ENCODE results near the gene ODF4. TPM values are rescaled to one million over a fixed set of nuclear protein-coding genes. Genes with fewer than 3 reads are reported as not detected.

ODF4 gene
- total and polyA plus RNA-seq, 4 donors = not detected

- H3K9me3 ChIP-seq (ENCODE audit: control insufficient read depth in 4 of 4, low read length in 3 of 4) = no peaks in the 10 kb centered on the region
- peaks cover 8 to 30% (median 27%) of the 10 kb centered on the region in 4 donors for H3K36me3 ChIP-seq (ENCODE audit: control insufficient read depth in 4 of 4, insufficient read depth in 3 of 4, low read depth in 1 of 4, low read length in 3 of 4)
- H3K9ac ChIP-seq (ENCODE audit: low read depth in 1 of 2, low read length in 2 of 2) = peak within 1 kb of the TSS; percentile 75 to 95
- H3K4me1 ChIP-seq (ENCODE audit: control insufficient read depth in 4 of 4, insufficient read depth in 4 of 4, low read length in 3 of 4) = peaks cover 13 to 41% (median 28%) of the 10 kb centered on the region in 4 donors
- H3K27me3 ChIP-seq (ENCODE audit: control insufficient read depth in 4 of 4, insufficient read depth in 4 of 4, low read length in 3 of 4) = no peaks in the 10 kb centered on the region
- under 1% methylated on average over 55 of the region's 55 CpGs for WGBS
- DNase-seq (ENCODE audit: low spot score) = peak; percentile 94
- H3K4me3 ChIP-seq (ENCODE audit: low read depth in 1 of 3, low read length in 3 of 3) = peak within 1 kb of the TSS; percentile 90 to 92 (median 92)
- TF ChIP-seq, protein P1, sequence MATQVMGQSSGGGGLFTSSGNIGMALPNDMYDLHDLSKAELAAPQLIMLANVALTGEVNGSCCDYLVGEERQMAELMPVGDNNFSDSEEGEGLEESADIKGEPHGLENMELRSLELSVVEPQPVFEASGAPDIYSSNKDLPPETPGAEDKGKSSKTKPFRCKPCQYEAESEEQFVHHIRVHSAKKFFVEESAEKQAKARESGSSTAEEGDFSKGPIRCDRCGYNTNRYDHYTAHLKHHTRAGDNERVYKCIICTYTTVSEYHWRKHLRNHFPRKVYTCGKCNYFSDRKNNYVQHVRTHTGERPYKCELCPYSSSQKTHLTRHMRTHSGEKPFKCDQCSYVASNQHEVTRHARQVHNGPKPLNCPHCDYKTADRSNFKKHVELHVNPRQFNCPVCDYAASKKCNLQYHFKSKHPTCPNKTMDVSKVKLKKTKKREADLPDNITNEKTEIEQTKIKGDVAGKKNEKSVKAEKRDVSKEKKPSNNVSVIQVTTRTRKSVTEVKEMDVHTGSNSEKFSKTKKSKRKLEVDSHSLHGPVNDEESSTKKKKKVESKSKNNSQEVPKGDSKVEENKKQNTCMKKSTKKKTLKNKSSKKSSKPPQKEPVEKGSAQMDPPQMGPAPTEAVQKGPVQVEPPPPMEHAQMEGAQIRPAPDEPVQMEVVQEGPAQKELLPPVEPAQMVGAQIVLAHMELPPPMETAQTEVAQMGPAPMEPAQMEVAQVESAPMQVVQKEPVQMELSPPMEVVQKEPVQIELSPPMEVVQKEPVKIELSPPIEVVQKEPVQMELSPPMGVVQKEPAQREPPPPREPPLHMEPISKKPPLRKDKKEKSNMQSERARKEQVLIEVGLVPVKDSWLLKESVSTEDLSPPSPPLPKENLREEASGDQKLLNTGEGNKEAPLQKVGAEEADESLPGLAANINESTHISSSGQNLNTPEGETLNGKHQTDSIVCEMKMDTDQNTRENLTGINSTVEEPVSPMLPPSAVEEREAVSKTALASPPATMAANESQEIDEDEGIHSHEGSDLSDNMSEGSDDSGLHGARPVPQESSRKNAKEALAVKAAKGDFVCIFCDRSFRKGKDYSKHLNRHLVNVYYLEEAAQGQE (IDR thresholded peaks at IDR 0.05) = peak; percentile 90
- TF ChIP-seq, protein P2, sequence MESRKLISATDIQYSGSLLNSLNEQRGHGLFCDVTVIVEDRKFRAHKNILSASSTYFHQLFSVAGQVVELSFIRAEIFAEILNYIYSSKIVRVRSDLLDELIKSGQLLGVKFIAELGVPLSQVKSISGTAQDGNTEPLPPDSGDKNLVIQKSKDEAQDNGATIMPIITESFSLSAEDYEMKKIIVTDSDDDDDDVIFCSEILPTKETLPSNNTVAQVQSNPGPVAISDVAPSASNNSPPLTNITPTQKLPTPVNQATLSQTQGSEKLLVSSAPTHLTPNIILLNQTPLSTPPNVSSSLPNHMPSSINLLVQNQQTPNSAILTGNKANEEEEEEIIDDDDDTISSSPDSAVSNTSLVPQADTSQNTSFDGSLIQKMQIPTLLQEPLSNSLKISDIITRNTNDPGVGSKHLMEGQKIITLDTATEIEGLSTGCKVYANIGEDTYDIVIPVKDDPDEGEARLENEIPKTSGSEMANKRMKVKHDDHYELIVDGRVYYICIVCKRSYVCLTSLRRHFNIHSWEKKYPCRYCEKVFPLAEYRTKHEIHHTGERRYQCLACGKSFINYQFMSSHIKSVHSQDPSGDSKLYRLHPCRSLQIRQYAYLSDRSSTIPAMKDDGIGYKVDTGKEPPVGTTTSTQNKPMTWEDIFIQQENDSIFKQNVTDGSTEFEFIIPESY (IDR thresholded peaks at IDR 0.05) = peak; percentile 100
- peak; percentile 52 for TF ChIP-seq ATF3 (IDR thresholded peaks at IDR 0.05)
- TF ChIP-seq NR2F2 (IDR thresholded peaks at IDR 0.05) = peak; percentile 45
- peak; percentile 96 for TF ChIP-seq YY1 (IDR thresholded peaks at IDR 0.05)
- TF ChIP-seq FOXA2 (IDR thresholded peaks at IDR 0.05) = no peak
- TF ChIP-seq MAX (IDR thresholded peaks at IDR 0.05) = peak; percentile 82
- TF ChIP-seq GABPA (IDR thresholded peaks at IDR 0.05 in 1 of 2, conservative IDR thresholded peaks at IDR 0.05 in 1 of 2) = peak; percentile 70 to 92
- TF ChIP-seq FOXA1 (IDR thresholded peaks at IDR 0.05) = no peak
- TF ChIP-seq JUND (IDR thresholded peaks at IDR 0.05) = peak in 1 of 2 donors; percentile 42
- peak in 1 of 2 donors; percentile 35 for TF ChIP-seq EGR1 (IDR thresholded peaks at IDR 0.05; ENCODE audit: low read depth in 2 of 2)
- TF ChIP-seq HNF4G (IDR thresholded peaks at IDR 0.05) = no peak
- peak; percentile 95 for TF ChIP-seq TAF1 (conservative IDR thresholded peaks at IDR 0.05)
- peak; percentile 39 to 48 for TF ChIP-seq RXRA (IDR thresholded peaks at IDR 0.05)
- TF ChIP-seq, protein P3, sequence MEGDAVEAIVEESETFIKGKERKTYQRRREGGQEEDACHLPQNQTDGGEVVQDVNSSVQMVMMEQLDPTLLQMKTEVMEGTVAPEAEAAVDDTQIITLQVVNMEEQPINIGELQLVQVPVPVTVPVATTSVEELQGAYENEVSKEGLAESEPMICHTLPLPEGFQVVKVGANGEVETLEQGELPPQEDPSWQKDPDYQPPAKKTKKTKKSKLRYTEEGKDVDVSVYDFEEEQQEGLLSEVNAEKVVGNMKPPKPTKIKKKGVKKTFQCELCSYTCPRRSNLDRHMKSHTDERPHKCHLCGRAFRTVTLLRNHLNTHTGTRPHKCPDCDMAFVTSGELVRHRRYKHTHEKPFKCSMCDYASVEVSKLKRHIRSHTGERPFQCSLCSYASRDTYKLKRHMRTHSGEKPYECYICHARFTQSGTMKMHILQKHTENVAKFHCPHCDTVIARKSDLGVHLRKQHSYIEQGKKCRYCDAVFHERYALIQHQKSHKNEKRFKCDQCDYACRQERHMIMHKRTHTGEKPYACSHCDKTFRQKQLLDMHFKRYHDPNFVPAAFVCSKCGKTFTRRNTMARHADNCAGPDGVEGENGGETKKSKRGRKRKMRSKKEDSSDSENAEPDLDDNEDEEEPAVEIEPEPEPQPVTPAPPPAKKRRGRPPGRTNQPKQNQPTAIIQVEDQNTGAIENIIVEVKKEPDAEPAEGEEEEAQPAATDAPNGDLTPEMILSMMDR (IDR thresholded peaks at IDR 0.05; ENCODE audit: low read depth, low read length, missing input control) = peak; percentile 97
- peak; percentile 16 to 28 for TF ChIP-seq HNF4A (conservative IDR thresholded peaks at IDR 0.05)
- no peak for TF ChIP-seq SP1 (IDR thresholded peaks at IDR 0.05)
- peak; percentile 69 to 73 for TF ChIP-seq RAD21 (IDR thresholded peaks at IDR 0.05)
- H3K27ac ChIP-seq (ENCODE audit: low read depth in 1 of 2, low read length in 2 of 2) = peak within 1 kb of the TSS; percentile 82 to 87
These were observed 43.6 kb downstream of the ODF4 start, which contains the start of gene RPL26 for GRCh38 chr17:8383143-8383822. TSS of gene RPL26 (minus strand) at chr17:8383193. CDS start at chr17:8382310, 883 bp downstream.

All from liver (tissue), 9 donors.